COLO668 (cell line): ENCODE results near the gene LRP8.
"Not testable (repeated sequence)": the region's sequence is repeated elsewhere in the genome, so short reads cannot be mapped to it uniquely, and the experiment has no call there.

Source experiments
- DNase-seq: peaks from one replicate; lab custom pipeline; 2025; ENCODE audit not compliant: unreplicated experiment; lab: John Stamatoyannopoulos, UW

The LRP8 gene

DNA sequence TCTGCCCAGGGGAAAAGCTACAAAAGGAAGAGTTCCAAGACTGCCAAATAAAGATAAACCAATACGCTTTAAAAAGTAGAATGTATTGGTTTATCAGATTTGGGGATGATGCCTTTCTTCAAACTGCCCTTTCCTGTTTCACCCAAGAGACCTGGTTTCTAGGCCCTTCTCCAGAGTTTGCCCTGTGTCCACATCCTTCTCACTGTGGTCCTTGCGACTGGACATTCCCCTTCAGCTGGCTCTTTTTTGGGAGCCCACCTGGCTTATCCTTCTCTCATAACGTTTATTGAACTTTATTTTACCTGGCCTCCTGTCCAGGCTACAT lies 106.9 kb downstream of the LRP8 start:
- DNase-seq: no peak

DNA sequence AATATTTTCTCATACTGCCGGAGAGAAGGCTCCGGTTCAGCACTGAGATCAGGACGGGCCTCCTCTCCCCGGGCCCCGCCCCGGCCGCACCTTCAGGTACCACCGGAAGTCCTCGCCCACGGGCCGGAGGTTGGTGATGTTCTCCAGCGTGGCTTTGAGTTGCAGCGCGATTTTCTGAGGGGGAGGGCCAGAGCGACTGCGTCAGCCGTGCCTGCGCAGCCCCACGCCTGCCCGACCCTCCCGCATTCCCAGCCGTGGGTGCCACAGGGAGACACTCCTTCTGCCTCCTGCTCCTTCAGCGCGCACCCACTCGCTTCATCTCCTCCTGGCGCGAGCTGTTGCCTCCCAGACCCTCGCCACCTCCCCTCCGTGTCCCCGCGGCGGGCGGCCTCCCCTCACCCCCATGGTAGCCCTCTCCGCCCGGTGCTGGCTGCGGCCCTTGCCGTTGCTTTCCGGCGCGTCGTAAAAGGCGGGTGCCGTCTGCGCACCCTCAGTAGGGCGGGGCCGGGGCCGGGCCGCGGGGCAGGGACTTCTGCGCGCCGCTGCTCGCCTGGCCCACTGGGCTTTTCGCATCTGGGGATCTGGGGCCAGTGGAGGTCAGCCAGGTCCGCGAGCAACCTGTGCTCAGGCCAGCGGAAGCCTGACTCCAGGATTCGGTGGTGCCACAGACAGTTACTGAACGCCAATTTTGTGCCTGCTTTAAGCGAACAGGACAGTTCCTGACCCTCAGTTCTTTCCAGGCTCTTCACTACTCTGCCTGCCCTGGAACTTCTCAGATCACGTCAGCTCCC lies 107.5 kb downstream of the LRP8 start, which contains the start of gene CZIB:
TSS of gene CZIB (minus strand) at position 464 of the 791 bp plus-strand sequence. CDS start at position 405, 59 bp downstream.
- peak; percentile 99 for DNase-seq

DNA sequence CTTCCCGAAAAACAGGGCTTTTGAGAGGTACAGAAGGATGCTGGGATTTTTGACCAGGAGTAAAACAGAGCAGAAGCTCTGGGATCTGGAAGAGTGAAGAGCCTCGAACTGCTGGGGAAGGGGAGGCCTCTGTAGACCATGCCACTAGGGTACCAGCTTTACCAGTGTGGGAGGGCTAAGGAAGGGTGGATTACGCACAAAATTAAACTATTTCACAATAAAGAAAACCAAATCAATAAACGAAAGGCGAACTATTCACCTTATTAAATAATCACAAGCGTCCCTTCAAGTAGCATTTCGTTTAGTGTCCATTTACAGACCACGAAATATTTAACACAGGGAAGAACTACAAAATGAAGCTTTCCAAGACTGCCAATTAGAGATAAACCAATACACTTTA lies 108.2 kb downstream of the LRP8 start:
- DNase-seq: no peak

DNA sequence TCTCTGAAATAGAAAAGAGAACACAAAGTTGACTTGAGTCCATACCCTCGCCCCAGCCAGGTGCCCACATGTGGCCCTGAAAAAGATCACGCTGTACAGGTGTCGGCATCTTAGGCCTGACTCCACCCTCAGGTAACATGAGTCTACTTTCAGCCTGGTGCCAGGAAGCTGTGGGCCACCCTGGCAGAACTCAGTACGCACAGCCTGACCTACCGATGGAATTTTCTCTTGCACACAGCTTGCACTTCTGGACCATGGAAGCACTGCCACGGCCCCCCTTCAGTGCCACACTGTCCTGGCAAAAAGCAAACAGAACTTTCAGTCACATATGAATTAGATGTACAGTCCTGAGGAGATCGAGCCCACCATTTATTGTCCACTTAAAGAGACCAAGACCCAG lies 109.7 kb downstream of the LRP8 start:
- no peak for DNase-seq

DNA sequence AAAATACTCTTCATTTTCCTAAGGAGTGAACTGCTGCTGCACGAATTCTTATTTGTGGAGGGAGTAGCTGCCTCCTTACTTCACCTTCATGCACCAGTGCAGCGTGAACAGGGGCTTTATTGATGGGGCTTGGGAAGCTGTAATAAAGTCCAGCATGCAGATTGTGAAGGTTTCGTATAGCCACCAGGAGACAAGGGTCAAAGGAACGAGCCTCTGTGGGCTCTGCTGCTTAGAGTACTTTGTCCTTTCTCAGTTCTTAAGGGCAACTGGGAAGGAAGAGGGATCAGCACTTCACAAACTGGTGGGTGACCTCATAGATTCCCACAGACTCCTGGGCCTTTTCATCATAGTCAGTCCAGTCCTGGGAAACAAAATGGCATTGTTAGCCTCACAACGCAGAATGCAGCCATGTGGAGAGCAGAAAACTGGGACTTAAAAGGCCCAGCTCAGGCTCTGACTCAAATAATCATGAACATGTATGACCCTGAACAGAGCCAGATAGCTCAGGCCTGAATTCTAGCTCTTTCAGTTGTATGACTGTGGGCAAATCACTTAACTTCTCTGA lies 113.4 kb downstream of the LRP8 start:
- no peak for DNase-seq

DNA sequence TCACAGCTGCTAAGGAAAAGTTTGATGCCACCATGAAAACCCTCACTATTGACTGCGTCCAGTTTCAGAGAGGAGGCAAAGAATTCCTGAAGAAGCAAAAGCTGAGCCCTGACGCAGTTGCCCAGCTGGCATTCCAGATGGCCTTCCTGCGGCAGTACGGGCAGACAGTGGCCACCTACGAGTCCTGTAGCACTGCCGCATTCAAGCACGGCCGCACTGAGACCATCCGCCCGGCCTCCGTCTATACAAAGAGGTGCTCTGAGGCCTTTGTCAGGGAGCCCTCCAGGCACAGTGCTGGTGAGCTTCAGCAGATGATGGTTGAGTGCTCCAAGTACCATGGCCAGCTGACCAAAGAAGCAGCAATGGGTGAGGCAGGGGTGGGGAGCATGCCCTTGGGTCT lies 116.9 kb downstream of the LRP8 start:
- DNase-seq: no peak

DNA sequence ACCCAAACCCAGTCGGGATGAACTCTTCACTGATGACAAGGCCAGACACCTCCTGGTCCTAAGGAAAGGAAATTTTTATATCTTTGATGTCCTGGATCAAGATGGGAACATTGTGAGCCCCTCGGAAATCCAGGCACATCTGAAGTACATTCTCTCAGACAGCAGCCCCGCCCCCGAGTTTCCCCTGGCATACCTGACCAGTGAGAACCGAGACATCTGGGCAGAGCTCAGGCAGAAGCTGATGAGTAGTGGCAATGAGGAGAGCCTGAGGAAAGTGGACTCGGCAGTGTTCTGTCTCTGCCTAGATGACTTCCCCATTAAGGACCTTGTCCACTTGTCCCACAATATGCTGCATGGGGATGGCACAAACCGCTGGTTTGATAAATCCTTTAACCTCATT lies 117.5 kb downstream of the LRP8 start:
- no peak for DNase-seq

DNA sequence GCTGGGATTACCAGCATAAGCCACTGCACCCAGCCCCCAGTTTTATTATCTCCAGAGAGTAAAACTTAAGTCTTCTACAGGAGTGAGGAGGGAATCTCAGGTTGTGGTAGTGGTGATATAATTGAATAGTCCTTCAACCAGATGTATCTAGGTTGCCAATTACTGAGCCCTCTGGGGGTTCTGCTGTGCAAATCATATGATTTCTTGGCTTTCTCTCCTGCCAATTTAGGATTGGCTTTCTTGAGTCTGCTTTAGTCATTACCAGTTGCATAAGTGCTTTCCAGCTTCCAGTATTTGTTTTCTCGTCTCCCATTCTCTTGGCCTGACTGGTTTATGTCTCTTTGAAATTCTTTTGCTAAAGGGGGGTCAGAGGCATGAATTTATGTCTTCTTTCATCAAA lies 120.1 kb downstream of the LRP8 start:
- DNase-seq: no peak

DNA sequence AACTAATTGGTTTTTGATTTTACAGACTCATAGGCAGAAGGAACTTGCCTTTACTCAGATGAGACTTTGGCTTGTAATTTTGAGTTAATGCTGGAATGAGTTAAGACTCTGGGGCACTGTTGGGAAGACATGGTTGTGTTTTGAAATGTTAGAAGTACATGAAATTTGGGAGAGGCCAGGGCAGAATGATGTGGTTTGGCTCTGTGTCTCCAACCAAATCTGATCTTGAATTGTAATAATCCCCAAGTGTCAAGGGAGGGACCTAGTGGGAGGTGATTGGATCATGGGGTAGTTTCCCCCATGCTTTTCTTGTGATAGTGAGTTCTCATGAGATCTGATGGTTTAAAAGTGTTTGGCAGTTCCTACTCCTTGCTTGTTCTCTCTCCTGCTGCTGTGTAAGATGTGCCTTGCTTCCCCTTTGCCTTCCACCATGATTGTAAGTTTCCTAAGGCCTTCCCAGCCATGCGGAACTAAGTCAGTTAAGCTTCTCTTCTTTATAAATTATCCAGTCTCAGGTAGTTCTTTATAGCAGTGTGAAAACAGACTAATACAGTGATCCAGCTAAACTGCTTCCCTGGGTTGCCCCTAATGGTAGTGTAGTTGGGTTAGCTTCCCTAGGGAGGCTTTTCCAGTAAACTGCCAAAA lies 121.0 kb downstream of the LRP8 start:
- DNase-seq: no peak

DNA sequence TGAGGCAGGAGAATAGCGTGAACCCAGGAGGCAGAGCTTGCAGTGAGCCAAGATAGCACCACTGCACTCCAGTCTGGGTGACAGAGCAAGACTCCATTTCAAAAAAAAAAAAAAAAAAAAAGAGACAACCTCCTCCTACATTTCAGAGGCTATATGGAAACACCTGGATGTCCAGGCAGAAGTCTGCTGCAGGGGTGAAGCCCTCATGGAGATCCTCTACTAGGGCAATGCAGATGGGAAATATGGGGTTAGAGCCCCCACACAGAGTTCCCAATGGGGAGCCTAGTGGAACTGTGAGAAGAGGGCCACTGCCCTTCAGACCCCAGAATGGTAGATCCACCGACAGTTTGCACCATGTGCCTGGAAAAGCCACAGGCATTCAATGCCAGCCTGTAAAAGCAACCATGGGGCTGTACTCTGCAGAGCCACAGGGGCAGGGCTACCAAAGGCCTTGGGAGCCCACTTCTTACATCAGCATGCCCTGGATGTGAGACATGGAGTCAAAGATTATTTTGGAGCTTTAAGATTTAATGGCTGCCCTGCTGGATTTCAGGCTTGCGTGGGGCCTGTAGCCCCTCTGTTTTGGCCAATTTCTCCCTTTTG lies 121.7 kb downstream of the LRP8 start:
- DNase-seq: not testable (repeated sequence)

DNA sequence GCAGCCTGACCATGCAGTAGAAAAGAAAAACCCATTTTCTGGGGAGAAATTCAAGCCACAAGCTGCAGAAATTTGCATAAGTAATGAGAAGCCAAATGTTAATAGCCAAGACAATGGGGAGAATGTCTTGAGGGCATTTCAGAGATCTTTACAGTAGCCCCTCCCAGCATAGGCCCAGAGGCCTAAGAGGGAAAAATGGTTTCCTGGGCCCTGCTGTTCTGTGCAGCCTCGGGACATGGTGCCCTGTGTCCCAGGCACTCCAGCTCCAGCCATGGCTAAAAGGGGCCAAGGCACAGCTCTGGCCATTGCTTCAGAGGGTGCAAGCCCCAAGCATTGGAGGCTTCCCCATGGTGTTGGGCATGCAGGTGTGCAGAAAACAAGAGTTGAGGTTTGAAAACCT lies 122.4 kb downstream of the LRP8 start:
- not testable (repeated sequence) for DNase-seq

DNA sequence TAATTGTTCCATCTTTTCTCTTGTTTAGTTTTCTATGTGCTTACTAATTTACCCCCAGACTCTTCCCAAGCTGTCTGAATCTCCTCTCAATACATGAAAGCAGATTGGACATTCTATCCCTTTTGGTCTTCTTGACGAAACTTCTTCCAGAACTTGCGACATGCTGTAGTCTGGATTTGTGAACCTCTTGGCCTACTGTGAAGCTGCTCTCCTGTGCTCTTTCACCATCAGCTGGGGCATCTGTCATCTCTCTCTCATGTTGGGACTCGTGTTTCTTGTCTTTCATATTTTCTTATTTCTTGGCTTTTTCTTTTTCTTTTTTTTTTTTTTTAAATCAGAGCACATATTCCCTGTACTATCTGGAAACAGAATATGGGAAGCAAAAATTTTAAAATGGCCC lies 124.4 kb downstream of the LRP8 start:
- no peak for DNase-seq

DNA sequence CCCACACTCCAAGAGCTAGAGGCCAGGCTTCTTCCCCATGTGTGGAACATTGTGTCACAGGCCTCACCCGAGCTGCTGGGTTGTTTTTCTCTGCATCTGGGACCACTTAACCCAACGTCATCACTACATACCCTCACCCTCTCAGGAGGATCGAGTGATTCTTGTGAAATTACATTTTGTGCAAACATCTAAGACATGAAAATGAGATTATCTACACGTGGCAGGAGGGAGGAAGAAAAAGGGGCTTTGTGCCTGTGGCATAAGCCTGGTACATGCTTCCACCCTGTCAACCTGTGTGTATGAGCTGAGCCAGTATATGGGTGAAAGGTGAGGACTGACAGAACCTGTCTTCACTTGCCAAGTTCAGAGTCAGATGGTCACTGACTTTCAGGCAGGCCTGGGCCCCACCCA lies 129.6 kb downstream of the LRP8 start:
- no peak for DNase-seq

DNA sequence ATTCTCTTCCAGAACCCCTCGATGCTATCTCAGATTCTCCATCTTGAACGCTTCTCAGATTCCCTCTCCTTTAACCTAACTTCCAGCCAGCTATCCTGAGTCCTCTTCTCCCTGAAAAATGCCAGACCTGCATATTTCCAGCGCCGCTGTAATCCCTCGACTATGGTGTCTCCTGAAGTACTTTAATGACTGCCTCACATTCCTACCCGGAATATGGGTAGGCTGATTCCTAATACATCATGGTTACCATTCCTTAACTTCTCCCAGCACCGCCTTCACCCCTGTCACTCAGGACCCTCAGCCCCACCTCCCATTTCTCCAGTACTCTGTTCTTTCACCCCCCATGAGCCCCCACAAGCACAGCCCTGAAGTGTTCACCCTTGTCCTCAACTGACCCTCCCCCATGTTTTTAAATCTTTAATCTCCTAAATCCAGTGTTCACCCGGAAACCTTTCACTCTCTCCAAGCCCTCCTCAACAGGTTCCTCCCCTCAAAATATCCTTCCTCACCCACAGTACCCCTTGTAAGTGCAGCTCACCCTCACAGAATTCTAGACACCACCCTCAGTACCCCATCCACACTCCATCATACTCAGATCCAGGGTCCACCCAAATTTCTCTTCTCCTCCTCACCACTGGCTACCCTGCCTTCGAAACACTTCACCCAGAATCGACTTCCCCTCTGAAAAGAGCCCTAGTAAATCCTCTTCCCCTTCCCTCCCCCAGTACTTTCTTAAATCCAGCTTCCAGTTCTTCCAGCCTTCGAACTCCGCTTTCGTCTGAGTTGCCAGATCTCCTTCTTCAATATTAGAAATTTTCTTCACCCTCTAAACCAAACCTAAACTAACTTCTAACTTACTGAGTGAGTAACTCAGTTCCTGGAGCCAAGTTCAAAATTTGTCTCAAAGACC lies 130.3 kb downstream of the LRP8 start:
- no peak for DNase-seq

DNA sequence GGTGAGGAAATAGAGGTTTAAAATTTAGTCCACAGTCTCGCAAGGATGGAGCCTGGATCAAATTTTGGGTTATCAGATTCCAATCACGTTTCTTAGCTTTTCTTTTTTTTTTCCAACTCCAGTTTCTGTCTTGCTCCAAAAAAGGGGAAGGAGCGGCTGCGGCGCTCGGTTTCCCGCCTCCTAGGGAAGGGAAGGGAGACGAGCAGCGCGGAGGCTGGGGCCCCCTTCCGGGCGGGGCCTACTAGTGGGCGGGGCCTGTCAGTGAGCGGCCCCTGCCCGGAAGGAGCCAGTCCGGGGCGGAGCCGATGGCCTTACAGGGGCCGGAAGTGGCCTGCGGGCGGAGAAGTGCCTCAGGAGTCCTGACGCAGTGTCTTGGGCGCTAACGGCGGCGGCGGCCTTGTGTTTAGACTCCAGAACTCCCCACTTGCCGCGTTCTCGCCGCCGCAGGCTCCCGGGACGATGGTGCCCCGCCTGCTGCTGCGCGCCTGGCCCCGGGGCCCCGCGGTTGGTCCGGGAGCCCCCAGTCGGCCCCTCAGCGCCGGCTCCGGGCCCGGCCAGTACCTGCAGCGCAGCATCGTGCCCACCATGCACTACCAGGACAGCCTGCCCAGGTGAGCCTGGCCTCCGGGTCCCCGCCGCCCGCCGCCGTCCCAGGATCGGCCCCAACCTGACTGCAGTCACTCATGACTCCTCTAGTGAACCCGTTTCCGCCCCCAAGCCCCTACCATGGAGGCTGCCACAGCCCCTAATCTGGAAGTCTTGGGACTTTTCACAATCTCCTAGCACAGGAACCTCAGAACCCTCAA lies 131.2 kb downstream of the LRP8 start, which contains the start of gene CPT2:
TSS of gene CPT2 (plus strand) at position 340 of the 806 bp plus-strand sequence. CDS start at position 460, 120 bp downstream.
- peak; percentile 99 for DNase-seq

DNA sequence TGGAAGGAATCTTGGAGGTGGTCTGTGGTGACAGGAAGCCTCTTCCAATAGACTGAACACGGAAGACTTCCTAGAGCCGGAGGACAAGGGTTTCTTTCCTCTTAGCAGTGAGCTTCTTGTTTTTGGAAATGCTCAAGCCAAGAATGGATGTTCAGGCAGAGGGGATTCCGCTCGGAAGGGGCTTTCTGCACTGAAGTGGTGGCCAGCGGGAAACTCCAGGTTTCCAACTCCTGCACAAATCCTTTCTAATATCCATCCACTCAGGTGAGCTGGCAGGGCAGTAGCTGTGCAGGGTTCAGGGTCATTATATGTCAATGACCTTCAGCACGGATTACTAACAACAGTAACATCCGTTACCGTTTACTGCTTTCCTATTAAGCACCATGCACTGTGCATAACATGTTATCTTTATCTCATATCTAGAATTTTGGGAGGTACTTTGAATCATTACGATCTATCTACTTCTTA lies 131.8 kb downstream of the LRP8 start:
- no peak for DNase-seq

DNA sequence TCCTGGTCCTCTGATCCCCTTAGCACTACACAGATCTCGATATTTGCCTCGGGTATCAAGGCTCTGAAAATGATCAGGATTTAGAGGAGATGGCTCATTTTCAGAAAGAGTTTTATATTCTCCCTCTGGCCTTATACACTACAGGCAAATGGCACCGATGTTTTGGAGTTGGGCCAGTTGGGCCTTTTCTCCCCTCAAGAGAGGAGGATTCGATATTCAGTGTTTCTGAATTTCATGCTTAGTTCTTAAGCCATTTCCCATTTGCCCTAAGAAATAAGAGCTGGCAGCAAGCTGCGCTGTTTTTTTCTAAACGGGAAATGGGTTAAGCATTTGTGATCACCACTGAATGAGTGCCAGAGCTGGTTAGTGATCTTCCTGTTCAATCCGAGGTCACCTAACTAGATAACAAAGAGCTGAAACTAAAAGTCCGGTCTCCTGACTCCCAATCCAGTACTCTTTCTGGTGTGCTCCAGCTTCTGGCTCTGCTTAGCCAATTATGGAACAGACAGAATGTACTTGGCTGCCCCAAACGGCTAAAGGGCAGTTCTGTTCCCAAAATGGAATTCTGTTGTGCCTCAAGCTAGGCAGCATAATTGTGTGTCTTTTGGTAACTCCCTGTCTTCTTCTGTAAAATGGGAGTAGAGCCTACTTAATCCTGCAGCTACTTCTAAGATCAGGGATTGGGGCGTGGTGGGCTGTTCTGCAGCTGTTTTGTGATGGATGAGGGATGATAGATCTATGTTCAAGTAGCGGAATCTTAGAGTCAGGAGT lies 132.4 kb downstream of the LRP8 start:
- no peak for DNase-seq
